ENCODE data around the gene CERS1. TPM values are rescaled to one million over a fixed set of nuclear protein-coding genes. Genes with fewer than 3 reads are reported as not detected.

The CERS1 gene
- total and polyA plus RNA-seq, 2 donors (not counting 3 experiments of a cell fraction or from before 2014, with no cell fraction given): 4.0 to 8.5 TPM

GRCh38 chr19:18912933-18913332 lies 17.0 kb upstream of the CERS1 start:
- TF ChIP-seq MAX (IDR thresholded peaks at IDR 0.05; ENCODE audit: insufficient read depth, insufficient read length) (no peak), CTCF (IDR thresholded peaks at IDR 0.05; ENCODE audit: extremely low read depth in 1 of 2, insufficient read depth in 1 of 2, low read depth in 1 of 2, low read length in 2 of 2) (no peak), MYC (IDR thresholded peaks at IDR 0.05; ENCODE audit: low read depth, low read length) (no peak), FOS (IDR thresholded peaks at IDR 0.05; ENCODE audit: borderline replicate concordance, insufficient read depth, low read length) (no peak), JUN (IDR thresholded peaks at IDR 0.05; ENCODE audit: borderline replicate concordance, insufficient read depth, insufficient read length, low read depth) (no peak), EZH2 (IDR thresholded peaks at IDR 0.05; ENCODE audit: borderline replicate concordance, low read depth, low read length, severe bottlenecking) (no peak), POLR2AphosphoS5 (IDR thresholded peaks at IDR 0.05; ENCODE audit: insufficient read depth, low read depth, low read length) (no peak), POLR2A (IDR thresholded peaks at IDR 0.05; ENCODE audit: low read depth, low read length) (no peak), GATA2 (IDR thresholded peaks at IDR 0.05; ENCODE audit: insufficient read depth, insufficient read length, low read depth, low read length) (no peak)
- DNase-seq (ENCODE audit: low read depth, low spot score): no peak
- peaks cover 5 to 26% of the 10 kb centered on the region in 2 experiments for H3K36me3 ChIP-seq (ENCODE audit: control insufficient read depth in 2 of 2, extremely low read depth in 1 of 2, insufficient read depth in 2 of 2, low read length in 2 of 2)
- H3K9me3 ChIP-seq (replicated peaks; ENCODE audit: control insufficient read depth, insufficient read depth, low read length): no peaks in the 10 kb centered on the region
- POLR2A ChIA-PET: no interaction called here
- no TSS peak for BruUV-seq (replicated peaks)
- no peak overlapping the region for H3K4me3 ChIP-seq (replicated peaks in 1 of 3; ENCODE audit: insufficient read depth in 1 of 3, low read depth in 1 of 3, low read length in 3 of 3)
- no peaks in the 10 kb centered on the region for H3K9me1 ChIP-seq (replicated peaks; ENCODE audit: control insufficient read depth, extremely low read depth, insufficient read depth, low read length)
- FAIRE-seq: no peak
- no peak overlapping the region for H3K9ac ChIP-seq (replicated peaks; ENCODE audit: extremely low read depth, insufficient read depth, low read length)
- H2AFZ ChIP-seq (ENCODE audit: low read depth, low read length): no peak overlapping the region
- H3K79me2 ChIP-seq (ENCODE audit: control insufficient read depth, insufficient read depth, low read length): peaks cover 32% of the 10 kb centered on the region
- H3K27ac ChIP-seq (ENCODE audit: insufficient read depth, low read depth, low read length): no peak overlapping the region
- intact Hi-C loops (cut with micrococcal nuclease): loop anchor here (10.0 kb wide), 2 partner anchors 48 to 458 kb away; no protein-coding TSS in a partner anchor
- H3K4me2 ChIP-seq (ENCODE audit: insufficient read depth, low read length): no peak overlapping the region
- dilution Hi-C loops (cut with MboI; ENCODE audit: extremely low pct_ligation_motif_present, low sequenced_read_pairs): no loop called here
- peaks cover 2% of the 10 kb centered on the region for H4K20me1 ChIP-seq (replicated peaks; ENCODE audit: control insufficient read depth, extremely low read depth, insufficient read depth, low read length)
- no peaks in the 10 kb centered on the region for H3K27me3 ChIP-seq (ENCODE audit: control insufficient read depth in 2 of 2, insufficient read depth in 2 of 2, low read length in 2 of 2)
- H3K4me1 ChIP-seq (ENCODE audit: control insufficient read depth, extremely low read depth, insufficient read depth, low read length): peaks cover under 1% of the 10 kb centered on the region
- CTCF ChIA-PET: interaction anchor here (0.6 kb wide), 1 partner anchor 74 kb away, joined by 3 read pairs; no protein-coding TSS in a partner anchor

All from endothelial cell of umbilical vein (primary cell).